PC-3 (cell line): ENCODE measurements around the gene PXK. TPM values are rescaled to one million over a fixed set of nuclear protein-coding genes. Genes with fewer than 3 reads are reported as not detected.

Source experiments
- ATAC-seq: fragments of 200-7000 bp; cut with Tn5 transposase; 2 replicates; pipeline ENCODE4 v1.9.1; 2020; ENCODE audit warnings: mild to moderate bottlenecking, moderate library complexity
- BruUV-seq: library from RNA; stranded (reverse); fragments of 400-500 nt; replicated peaks from 2 replicates; lab custom pipeline; 2021; lab: Mats Ljungman, UMichigan
- CTCF ChIA-PET: fragments of 300-600 bp; sonication (Branson Sonifier 250); formaldehyde crosslinking; loops from one replicate; lab custom pipeline; 2022; ENCODE audit warnings: antibody characterized with exemption; lab: Charles Lee
- POLR2A ChIA-PET: fragments of 300-600 bp; sonication (Branson Sonifier 250); formaldehyde crosslinking; loops from one replicate; lab custom pipeline; 2022; ENCODE audit warnings: antibody characterized with exemption; ENCODE audit not compliant: unreplicated experiment; lab: Charles Lee
- DNase-seq: peaks from one replicate; pipeline ENCODE4 v3.0.0-alpha.2; 2015
- H2AFZ ChIP-seq: fragments of 300-600 bp; sonication (generic); 2 replicates; pipeline ENCODE4 v1.6.0; 2016; ENCODE audit warnings: antibody characterized with exemption, low read length
- H3F3A ChIP-seq: fragments of 300-600 bp; sonication (generic); one replicate; pipeline ENCODE4 v1.6.0; 2017; ENCODE audit warnings: antibody characterized with exemption, low read length, control low read depth, mild to moderate bottlenecking; ENCODE audit not compliant: unreplicated experiment
- H3K27ac ChIP-seq: fragments of 300-600 bp; sonication (generic); 2 replicates; pipeline ENCODE4 v1.5.1; 2016; ENCODE audit warnings: mild to moderate bottlenecking, low read length
- H3K27me3 ChIP-seq: fragments of 300-600 bp; sonication (generic); 2 replicates; pipeline ENCODE4 v1.6.1; 2016; ENCODE audit warnings: low read length, mixed read lengths
- H3K36me3 ChIP-seq: fragments of 300-600 bp; sonication (generic); 2 replicates; pipeline ENCODE4 v1.6.1; 2016; ENCODE audit warnings: low read depth, mixed run types, low read length, mixed read lengths
- H3K4me1 ChIP-seq: fragments of 300-600 bp; sonication (generic); 2 replicates; pipeline ENCODE4 v1.5.1; 2016; ENCODE audit warnings: low read length; ENCODE audit not compliant: insufficient read depth
- H3K4me2 ChIP-seq: fragments of 300-600 bp; sonication (generic); 2 replicates; pipeline ENCODE4 v1.6.0; 2016; ENCODE audit warnings: low read length
- H3K4me3 ChIP-seq: fragments of 300-600 bp; sonication (generic); 2 replicates; pipeline ENCODE4 v1.5.1; 2016; ENCODE audit warnings: mild to moderate bottlenecking, low read length, mixed read lengths
- H3K79me2 ChIP-seq: fragments of 300-600 bp; sonication (generic); 2 replicates; pipeline ENCODE4 v1.6.1; 2017; ENCODE audit warnings: low read length, mixed read lengths
- H3K9ac ChIP-seq: fragments of 300-600 bp; sonication (generic); 2 replicates; pipeline ENCODE4 v1.6.0; 2016; ENCODE audit warnings: mild to moderate bottlenecking, low read length
- H3K9me2 ChIP-seq: fragments of 300-600 bp; sonication (generic); replicated peaks from 2 replicates; pipeline ENCODE4 v1.6.1; 2016; ENCODE audit warnings: mixed run types, low read length, mixed read lengths
- H3K9me3 ChIP-seq: fragments of 300-600 bp; sonication (generic); 2 replicates; pipeline ENCODE4 v1.6.1; 2016; ENCODE audit warnings: low read length, mixed read lengths
- H4K20me1 ChIP-seq: fragments of 300-600 bp; sonication (generic); 2 replicates; pipeline ENCODE4 v1.6.1; 2016; ENCODE audit warnings: low read length, mixed read lengths
- EZH2 ChIP-seq: fragments of 300-600 bp; sonication (generic); IDR thresholded peaks from one replicate; pipeline ENCODE4 v1.6.1; 2017; ENCODE audit warnings: antibody characterized with exemption, mild to moderate bottlenecking, low read length; ENCODE audit not compliant: unreplicated experiment
- EZH2phosphoT487 ChIP-seq: fragments of 300-600 bp; sonication (generic); IDR thresholded peaks from 2 replicates; pipeline ENCODE4 v1.6.1; 2018; ENCODE audit warnings: mild to moderate bottlenecking, antibody characterized with exemption, low read length, borderline replicate concordance
- intact Hi-C: fragments of 100-400 bp; cut with micrococcal nuclease; formaldehyde crosslinking; loops from 2 replicates; pipeline ENCODE4 v1.9.0; 2023
- total RNA-seq: library from RNA; depleted of rRNA; stranded (reverse); fragments of >200 nt; gene quantifications from 2 replicates; pipeline ENCODE4 v1.2.3, GENCODE V29; 2014
- TF ChIP-seq, protein P1 (sequence below): fragments of 300-600 bp; sonication (generic); conservative IDR thresholded peaks from 2 replicates; pipeline ENCODE4 v1.5.1; 2017; ENCODE audit warnings: antibody characterized with exemption, low read depth, mild to moderate bottlenecking, low read length

Gene PXK
- total RNA-seq, 1 experiment from 2014 or later: 14.5 TPM

DNA sequence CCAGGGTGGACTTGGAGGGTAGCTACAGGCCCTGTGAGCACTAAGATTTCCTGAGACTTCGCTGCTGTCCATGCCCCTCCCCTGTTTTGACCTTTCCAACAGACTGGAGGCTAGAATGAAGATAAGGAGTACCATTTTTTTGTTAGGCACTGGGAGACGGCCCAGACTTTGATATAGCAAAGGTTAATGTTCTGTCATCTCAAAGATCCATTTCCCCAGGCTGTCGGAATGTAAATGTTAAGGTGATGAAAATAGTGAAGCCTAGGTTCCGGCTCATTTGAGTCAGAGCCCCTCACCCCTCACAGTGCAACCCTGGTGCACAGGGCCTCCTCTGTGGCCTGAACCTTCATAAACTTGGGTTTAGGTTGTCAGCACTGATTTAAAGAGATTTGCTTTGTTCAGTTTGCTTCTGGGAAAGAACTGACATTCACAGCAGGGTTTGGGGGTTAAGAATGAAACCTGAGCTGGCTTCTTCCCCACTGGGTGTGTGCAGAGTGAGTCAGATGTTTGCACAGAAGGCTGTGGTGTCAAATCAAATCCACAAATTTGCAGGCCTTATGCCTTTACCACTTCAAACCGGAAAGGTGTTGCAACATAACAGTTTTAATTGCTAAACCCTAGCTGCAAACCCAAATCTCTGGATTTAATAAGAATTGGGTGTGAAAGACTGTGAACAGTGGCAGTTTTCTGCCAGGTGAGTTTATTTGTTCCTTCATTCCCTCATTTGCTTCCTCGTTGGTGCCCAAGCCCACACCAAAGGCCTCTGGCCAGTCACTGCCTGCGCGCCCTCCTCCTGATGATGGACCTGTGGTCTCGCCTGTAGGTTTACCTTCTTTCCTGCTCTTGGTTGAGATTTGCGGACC is 138.6 kb downstream of the PXK start:
- DNase-seq: peak; percentile 97
- ATAC-seq: peak; percentile 98
- Histone ChIP-seq H4K20me1 (no peaks in the 10 kb centered on the region), H3K79me2 (no peaks in the 10 kb centered on the region), H3K4me1 (peaks cover 27% of the 10 kb centered on the region), H3K27me3 (no peaks in the 10 kb centered on the region), H2AFZ (no peak overlapping the region), H3K36me3 (no peaks in the 10 kb centered on the region), H3K9me3 (no peaks in the 10 kb centered on the region), H3K4me2 (peak overlapping the region; percentile 72), H3K9me2 (no peaks in the 10 kb centered on the region), H3K4me3 (peak overlapping the region; percentile 6; the same call in 1 of the 2 replicates), H3K27ac (peak overlapping the region; percentile 83), H3F3A (peaks cover 6% of the 10 kb centered on the region), H3K9ac (peak overlapping the region; percentile 54)
- ChIA-PET CTCF (interaction anchor here (0.8 kb wide), 1 partner anchor 20 kb away, joined by 4 read pairs; the partner anchor contains the start of gene KCTD6), POLR2A (no interaction called here)
- TF ChIP-seq EZH2phosphoT487: peak; percentile 82
- TF ChIP-seq, protein P1, sequence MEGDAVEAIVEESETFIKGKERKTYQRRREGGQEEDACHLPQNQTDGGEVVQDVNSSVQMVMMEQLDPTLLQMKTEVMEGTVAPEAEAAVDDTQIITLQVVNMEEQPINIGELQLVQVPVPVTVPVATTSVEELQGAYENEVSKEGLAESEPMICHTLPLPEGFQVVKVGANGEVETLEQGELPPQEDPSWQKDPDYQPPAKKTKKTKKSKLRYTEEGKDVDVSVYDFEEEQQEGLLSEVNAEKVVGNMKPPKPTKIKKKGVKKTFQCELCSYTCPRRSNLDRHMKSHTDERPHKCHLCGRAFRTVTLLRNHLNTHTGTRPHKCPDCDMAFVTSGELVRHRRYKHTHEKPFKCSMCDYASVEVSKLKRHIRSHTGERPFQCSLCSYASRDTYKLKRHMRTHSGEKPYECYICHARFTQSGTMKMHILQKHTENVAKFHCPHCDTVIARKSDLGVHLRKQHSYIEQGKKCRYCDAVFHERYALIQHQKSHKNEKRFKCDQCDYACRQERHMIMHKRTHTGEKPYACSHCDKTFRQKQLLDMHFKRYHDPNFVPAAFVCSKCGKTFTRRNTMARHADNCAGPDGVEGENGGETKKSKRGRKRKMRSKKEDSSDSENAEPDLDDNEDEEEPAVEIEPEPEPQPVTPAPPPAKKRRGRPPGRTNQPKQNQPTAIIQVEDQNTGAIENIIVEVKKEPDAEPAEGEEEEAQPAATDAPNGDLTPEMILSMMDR: no peak
- BruUV-seq: no TSS peak
- intact Hi-C loops: loop anchor here (1.0 to 2.0 kb wide), 3 partner anchors 20 to 62 kb away; no protein-coding TSS in a partner anchor

DNA sequence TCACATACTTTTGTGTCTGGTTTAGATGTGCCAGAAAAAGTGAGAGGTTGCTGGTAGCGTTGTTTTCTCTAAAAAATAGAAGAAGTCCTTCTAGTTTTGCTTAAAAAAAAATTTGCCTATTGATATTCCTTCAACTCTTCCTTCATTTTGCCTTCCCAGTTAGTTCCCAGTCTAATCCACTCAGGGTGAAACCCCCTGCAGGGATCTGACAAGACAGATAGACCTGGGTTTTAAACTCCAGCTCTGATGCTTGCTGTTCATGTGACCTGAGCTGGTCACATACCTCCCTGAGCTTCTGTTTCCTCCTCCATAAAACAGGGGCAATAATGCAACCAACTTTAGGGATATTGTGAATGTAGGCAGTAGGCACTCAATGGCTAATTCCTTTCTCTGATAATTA is 140.6 kb downstream of the PXK start:
- Histone ChIP-seq H3K4me2 (no peak overlapping the region), H3K27me3 (no peaks in the 10 kb centered on the region), H3K27ac (no peak overlapping the region), H3F3A (peaks cover 6% of the 10 kb centered on the region), H2AFZ (no peak overlapping the region), H3K36me3 (no peaks in the 10 kb centered on the region), H3K9me2 (no peaks in the 10 kb centered on the region), H3K79me2 (no peaks in the 10 kb centered on the region), H3K4me1 (peaks cover 27% of the 10 kb centered on the region), H4K20me1 (no peaks in the 10 kb centered on the region), H3K9ac (no peak overlapping the region), H3K4me3 (no peak overlapping the region), H3K9me3 (no peaks in the 10 kb centered on the region)
- DNase-seq (no peak), ATAC-seq (no peak)
- intact Hi-C loops: no loop called here
- ChIA-PET POLR2A (no interaction called here), CTCF (no interaction called here)
- TF ChIP-seq EZH2phosphoT487: no peak
- TF ChIP-seq EZH2: no peak
- TF ChIP-seq, protein P1: no peak
- BruUV-seq: no TSS peak
